ENCODE data around the gene STRIP1.

DNA sequence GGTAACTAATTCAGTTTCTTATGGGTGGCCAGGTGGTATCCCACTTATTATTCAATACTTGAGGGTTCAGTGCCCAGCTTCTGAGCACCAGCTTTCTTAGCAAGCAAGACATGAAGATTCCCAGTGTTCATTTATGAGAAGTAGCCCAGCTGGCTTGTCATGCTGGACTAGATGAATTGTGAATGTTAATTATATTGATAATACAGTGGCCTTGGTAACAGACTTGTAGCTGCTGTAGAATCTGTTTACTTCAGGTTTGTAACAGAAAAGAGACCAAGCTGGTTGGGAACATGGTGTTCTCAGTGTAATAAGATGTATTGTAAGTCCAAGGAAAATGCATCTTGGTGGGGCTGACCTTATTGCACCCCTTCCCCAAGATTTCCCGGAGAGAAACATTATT is 39.8 kb upstream of the STRIP1 start:
- no peak for TF ChIP-seq TAF1 (conservative IDR thresholded peaks at IDR 0.05)
- TF ChIP-seq SP1 (IDR thresholded peaks at IDR 0.05): no peak
- TF ChIP-seq, protein P1, sequence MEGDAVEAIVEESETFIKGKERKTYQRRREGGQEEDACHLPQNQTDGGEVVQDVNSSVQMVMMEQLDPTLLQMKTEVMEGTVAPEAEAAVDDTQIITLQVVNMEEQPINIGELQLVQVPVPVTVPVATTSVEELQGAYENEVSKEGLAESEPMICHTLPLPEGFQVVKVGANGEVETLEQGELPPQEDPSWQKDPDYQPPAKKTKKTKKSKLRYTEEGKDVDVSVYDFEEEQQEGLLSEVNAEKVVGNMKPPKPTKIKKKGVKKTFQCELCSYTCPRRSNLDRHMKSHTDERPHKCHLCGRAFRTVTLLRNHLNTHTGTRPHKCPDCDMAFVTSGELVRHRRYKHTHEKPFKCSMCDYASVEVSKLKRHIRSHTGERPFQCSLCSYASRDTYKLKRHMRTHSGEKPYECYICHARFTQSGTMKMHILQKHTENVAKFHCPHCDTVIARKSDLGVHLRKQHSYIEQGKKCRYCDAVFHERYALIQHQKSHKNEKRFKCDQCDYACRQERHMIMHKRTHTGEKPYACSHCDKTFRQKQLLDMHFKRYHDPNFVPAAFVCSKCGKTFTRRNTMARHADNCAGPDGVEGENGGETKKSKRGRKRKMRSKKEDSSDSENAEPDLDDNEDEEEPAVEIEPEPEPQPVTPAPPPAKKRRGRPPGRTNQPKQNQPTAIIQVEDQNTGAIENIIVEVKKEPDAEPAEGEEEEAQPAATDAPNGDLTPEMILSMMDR (IDR thresholded peaks at IDR 0.05; ENCODE audit: low read depth, low read length, missing input control): no peak
